ENCODE measurements around the gene CDH12.

CDH12 gene

GRCh38 chr5:22678886-22679285 lies 174.3 kb downstream of the CDH12 start:
- no peak for FAIRE-seq

DNA sequence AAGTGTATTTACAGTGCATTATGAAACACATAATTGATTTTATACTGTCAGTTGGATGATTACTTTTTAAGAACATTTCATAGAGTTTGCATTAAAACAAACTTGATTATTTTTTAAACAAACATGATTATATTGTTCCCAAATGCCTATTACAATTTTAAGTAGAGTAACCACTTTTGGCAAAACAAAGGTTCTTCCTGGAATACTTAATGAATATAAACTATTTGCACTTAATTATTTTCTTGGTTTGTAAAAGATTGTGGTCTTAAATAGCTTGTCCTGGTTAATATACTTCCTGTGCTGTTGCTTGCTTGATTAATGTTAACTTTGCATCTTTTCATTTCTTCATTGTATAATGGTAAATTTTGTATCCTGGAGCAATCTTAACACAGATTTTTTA lies 180.0 kb downstream of the CDH12 start:
- TF ChIP-seq TAF1 (IDR thresholded peaks at IDR 0.05; ENCODE audit: low read depth, low read length) (no peak), POLR2A (IDR thresholded peaks at IDR 0.05; ENCODE audit: low read depth, low read length) (no peak), SPI1 (IDR thresholded peaks at IDR 0.05; ENCODE audit: low read depth, low read length) (no peak), POLR2AphosphoS5 (IDR thresholded peaks at IDR 0.05; ENCODE audit: low read depth, low read length) (no peak), POU2F2 (IDR thresholded peaks at IDR 0.05; ENCODE audit: low read depth, low read length) (no peak), PAX5 (IDR thresholded peaks at IDR 0.05; ENCODE audit: insufficient read depth, low read length, severe bottlenecking) (no peak)
- no peak for DNase-seq (ENCODE audit: insufficient read length, low spot score)
- FAIRE-seq = no peak

More at GRCh38 chr5:22678886-22679285, 174.3 kb downstream of the CDH12 start:
- DNase-seq (ENCODE audit: insufficient read length, low spot score) = no peak
- no peak for TF ChIP-seq SPI1 (IDR thresholded peaks at IDR 0.05; ENCODE audit: low read depth, low read length)
- TF ChIP-seq POU2F2 (IDR thresholded peaks at IDR 0.05; ENCODE audit: low read depth, low read length) = no peak
- no peak for TF ChIP-seq POLR2AphosphoS5 (IDR thresholded peaks at IDR 0.05; ENCODE audit: low read depth, low read length)
- TF ChIP-seq POLR2A (IDR thresholded peaks at IDR 0.05; ENCODE audit: low read depth, low read length) = no peak
- TF ChIP-seq PAX5 (IDR thresholded peaks at IDR 0.05; ENCODE audit: insufficient read depth, low read length, severe bottlenecking) = no peak
- no peak for TF ChIP-seq TAF1 (IDR thresholded peaks at IDR 0.05; ENCODE audit: low read depth, low read length)

- no peak for FAIRE-seq
- no peak for TF ChIP-seq POU2F2 (IDR thresholded peaks at IDR 0.05; ENCODE audit: low read depth, low read length)
- TF ChIP-seq SPI1 (IDR thresholded peaks at IDR 0.05; ENCODE audit: low read depth, low read length) = no peak
- TF ChIP-seq TAF1 (IDR thresholded peaks at IDR 0.05; ENCODE audit: low read depth, low read length) = no peak
- TF ChIP-seq POLR2AphosphoS5 (IDR thresholded peaks at IDR 0.05; ENCODE audit: low read depth, low read length) = no peak
- no peak for TF ChIP-seq PAX5 (IDR thresholded peaks at IDR 0.05; ENCODE audit: insufficient read depth, low read length, severe bottlenecking)
- no peak for TF ChIP-seq POLR2A (IDR thresholded peaks at IDR 0.05; ENCODE audit: low read depth, low read length)
- no peak for DNase-seq (ENCODE audit: insufficient read length, low spot score)
These were observed 183.8 kb downstream of the CDH12 start for GRCh38 chr5:22669345-22669744.

DNA sequence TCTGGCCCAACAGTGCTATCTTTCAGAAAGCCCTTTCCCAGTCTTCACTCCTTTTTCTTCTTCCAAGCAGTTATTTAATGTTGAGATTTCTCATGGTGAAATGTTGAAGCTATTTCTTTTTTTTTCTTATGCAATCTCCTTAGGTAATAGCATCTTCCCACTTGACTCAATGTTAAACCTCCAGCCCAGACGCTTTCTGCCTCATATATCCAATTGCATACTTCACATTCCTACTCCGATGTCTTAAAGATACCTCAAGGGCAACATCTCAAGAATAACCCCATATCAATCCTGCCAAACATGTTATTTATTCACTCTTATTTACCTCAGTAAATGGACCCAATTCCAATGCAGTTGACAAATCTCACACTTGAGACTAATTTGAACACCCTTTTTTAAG lies 187.3 kb downstream of the CDH12 start:
- FAIRE-seq (no peak), DNase-seq (ENCODE audit: insufficient read length, low spot score) (no peak)
- TF ChIP-seq POLR2AphosphoS5 (IDR thresholded peaks at IDR 0.05; ENCODE audit: low read depth, low read length) (no peak), POLR2A (IDR thresholded peaks at IDR 0.05; ENCODE audit: low read depth, low read length) (no peak), TAF1 (IDR thresholded peaks at IDR 0.05; ENCODE audit: low read depth, low read length) (no peak), POU2F2 (IDR thresholded peaks at IDR 0.05; ENCODE audit: low read depth, low read length) (no peak), PAX5 (IDR thresholded peaks at IDR 0.05; ENCODE audit: insufficient read depth, low read length, severe bottlenecking) (no peak), SPI1 (IDR thresholded peaks at IDR 0.05; ENCODE audit: low read depth, low read length) (no peak)

DNA sequence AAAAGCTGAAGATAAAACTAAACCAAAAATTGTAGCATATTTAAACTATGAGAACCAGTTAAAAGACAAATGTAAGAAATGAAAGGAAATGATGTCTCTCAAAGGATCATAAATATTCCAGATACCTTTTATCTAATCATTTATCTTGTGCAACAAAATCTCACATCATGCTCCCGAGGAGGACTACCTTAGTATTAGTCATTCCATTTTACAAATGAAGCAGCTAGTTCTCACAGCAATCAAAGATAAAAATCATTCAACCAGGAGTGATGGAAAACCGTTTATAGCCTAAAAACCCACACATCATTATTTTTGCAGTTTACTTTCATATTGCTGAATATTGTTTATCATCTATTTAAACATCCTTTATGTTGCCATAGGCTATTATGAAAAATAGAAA lies 190.0 kb downstream of the CDH12 start:
- TF ChIP-seq POU2F2 (IDR thresholded peaks at IDR 0.05; ENCODE audit: low read depth, low read length) = no peak
- no peak for TF ChIP-seq PAX5 (IDR thresholded peaks at IDR 0.05; ENCODE audit: insufficient read depth, low read length, severe bottlenecking)
- FAIRE-seq (no peak), DNase-seq (ENCODE audit: insufficient read length, low spot score) (no peak)

GRCh38 chr5:22662391-22662790 lies 190.8 kb downstream of the CDH12 start:
- DNase-seq (ENCODE audit: insufficient read length, low spot score) (no peak), FAIRE-seq (no peak)
- no peak for TF ChIP-seq PAX5 (IDR thresholded peaks at IDR 0.05; ENCODE audit: insufficient read depth, low read length, severe bottlenecking)
- no peak for TF ChIP-seq POU2F2 (IDR thresholded peaks at IDR 0.05; ENCODE audit: low read depth, low read length)
- TF ChIP-seq POLR2AphosphoS5 (IDR thresholded peaks at IDR 0.05; ENCODE audit: low read depth, low read length) = no peak
- TF ChIP-seq POLR2A (IDR thresholded peaks at IDR 0.05; ENCODE audit: low read depth, low read length) = no peak
- TF ChIP-seq TAF1 (IDR thresholded peaks at IDR 0.05; ENCODE audit: low read depth, low read length) = no peak
- no peak for TF ChIP-seq SPI1 (IDR thresholded peaks at IDR 0.05; ENCODE audit: low read depth, low read length)

- no peak for FAIRE-seq
- no peak for DNase-seq (ENCODE audit: insufficient read length, low spot score)
- TF ChIP-seq POLR2AphosphoS5 (IDR thresholded peaks at IDR 0.05; ENCODE audit: low read depth, low read length) = no peak
- TF ChIP-seq TAF1 (IDR thresholded peaks at IDR 0.05; ENCODE audit: low read depth, low read length) = no peak
- TF ChIP-seq POU2F2 (IDR thresholded peaks at IDR 0.05; ENCODE audit: low read depth, low read length) = no peak
- no peak for TF ChIP-seq POLR2A (IDR thresholded peaks at IDR 0.05; ENCODE audit: low read depth, low read length)
- TF ChIP-seq PAX5 (IDR thresholded peaks at IDR 0.05; ENCODE audit: insufficient read depth, low read length, severe bottlenecking) = no peak
- no peak for TF ChIP-seq SPI1 (IDR thresholded peaks at IDR 0.05; ENCODE audit: low read depth, low read length)
These were observed 201.8 kb downstream of the CDH12 start for GRCh38 chr5:22651355-22651754.

DNA sequence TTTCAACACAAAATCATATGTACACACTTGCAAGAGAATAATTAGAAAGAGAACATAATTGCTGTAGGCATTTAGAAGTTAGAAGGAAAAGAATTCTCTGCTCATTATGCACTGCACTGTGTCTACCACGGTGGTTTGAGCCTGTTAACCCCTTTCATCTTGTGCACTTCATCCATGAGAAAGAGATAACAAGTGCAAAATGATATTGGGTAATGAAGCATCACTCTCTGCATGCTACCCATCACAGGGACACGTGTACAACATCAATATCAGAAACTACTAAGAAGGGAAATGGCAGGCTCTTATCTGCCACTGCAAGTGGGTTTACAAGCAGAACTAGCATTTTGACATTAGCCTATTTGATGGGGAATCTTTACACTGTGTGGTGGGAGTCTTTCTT lies 202.6 kb downstream of the CDH12 start:
- FAIRE-seq = no peak
- TF ChIP-seq SPI1 (IDR thresholded peaks at IDR 0.05; ENCODE audit: low read depth, low read length) (no peak), POU2F2 (IDR thresholded peaks at IDR 0.05; ENCODE audit: low read depth, low read length) (no peak), TAF1 (IDR thresholded peaks at IDR 0.05; ENCODE audit: low read depth, low read length) (no peak), POLR2A (IDR thresholded peaks at IDR 0.05; ENCODE audit: low read depth, low read length) (no peak), POLR2AphosphoS5 (IDR thresholded peaks at IDR 0.05; ENCODE audit: low read depth, low read length) (no peak), PAX5 (IDR thresholded peaks at IDR 0.05; ENCODE audit: insufficient read depth, low read length, severe bottlenecking) (no peak)
- no peak for DNase-seq (ENCODE audit: insufficient read length, low spot score)

- no peak for FAIRE-seq
- no peak for TF ChIP-seq POLR2A (IDR thresholded peaks at IDR 0.05; ENCODE audit: low read depth, low read length)
- TF ChIP-seq POU2F2 (IDR thresholded peaks at IDR 0.05; ENCODE audit: low read depth, low read length) = no peak
- TF ChIP-seq SPI1 (IDR thresholded peaks at IDR 0.05; ENCODE audit: low read depth, low read length) = no peak
- TF ChIP-seq TAF1 (IDR thresholded peaks at IDR 0.05; ENCODE audit: low read depth, low read length) = no peak
- no peak for TF ChIP-seq POLR2AphosphoS5 (IDR thresholded peaks at IDR 0.05; ENCODE audit: low read depth, low read length)
- no peak for TF ChIP-seq PAX5 (IDR thresholded peaks at IDR 0.05; ENCODE audit: insufficient read depth, low read length, severe bottlenecking)
- DNase-seq (ENCODE audit: insufficient read length, low spot score) = no peak
These were observed 204.1 kb downstream of the CDH12 start for GRCh38 chr5:22649074-22649473.

DNA sequence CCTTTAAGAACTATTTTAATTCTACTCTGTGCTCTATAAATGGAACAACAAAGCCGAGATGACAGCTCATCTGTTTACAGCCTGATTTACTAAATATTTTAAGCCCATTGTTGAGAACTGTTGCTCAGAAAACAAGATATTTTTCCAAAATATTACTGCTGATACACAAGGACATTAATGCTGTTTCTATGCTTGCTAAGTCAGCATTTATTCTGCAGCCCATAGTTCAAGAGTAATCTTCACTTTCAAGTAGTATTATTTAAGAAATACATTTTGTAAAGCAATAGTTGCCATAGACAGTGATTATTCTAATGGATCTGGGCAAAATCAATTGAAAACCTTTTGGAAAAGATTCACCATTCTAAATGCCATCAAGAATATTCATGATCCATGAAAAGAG lies 208.3 kb downstream of the CDH12 start:
- TF ChIP-seq TAF1 (IDR thresholded peaks at IDR 0.05; ENCODE audit: low read depth, low read length) = no peak
- no peak for TF ChIP-seq SPI1 (IDR thresholded peaks at IDR 0.05; ENCODE audit: low read depth, low read length)
- no peak for TF ChIP-seq POLR2A (IDR thresholded peaks at IDR 0.05; ENCODE audit: low read depth, low read length)
- TF ChIP-seq POU2F2 (IDR thresholded peaks at IDR 0.05; ENCODE audit: low read depth, low read length) = no peak
- TF ChIP-seq POLR2AphosphoS5 (IDR thresholded peaks at IDR 0.05; ENCODE audit: low read depth, low read length) = no peak
- no peak for TF ChIP-seq PAX5 (IDR thresholded peaks at IDR 0.05; ENCODE audit: insufficient read depth, low read length, severe bottlenecking)
- FAIRE-seq (no peak), DNase-seq (ENCODE audit: insufficient read length, low spot score) (no peak)

Measured in GM12891 (cell line).